Retinal pigment epithelial cell (primary cell): ENCODE results near the gene ATOX1.

Experiments
- DNase-seq: peaks from one replicate; pipeline ENCODE4 v3.0.0-alpha.2; 2010; ENCODE audit warnings: low read depth
- H3K4me3 ChIP-seq: 2 replicates; pipeline ENCODE4 v1.5.1; 2011; ENCODE audit warnings: mild to moderate bottlenecking, low read length, control low read depth, moderate library complexity
- TF ChIP-seq, protein P1 (sequence below): conservative IDR thresholded peaks from 2 replicates; pipeline ENCODE4 v1.5.1; 2011; ENCODE audit warnings: low read depth, low read length, control low read depth, inconsistent platforms

Gene ATOX1

DNA sequence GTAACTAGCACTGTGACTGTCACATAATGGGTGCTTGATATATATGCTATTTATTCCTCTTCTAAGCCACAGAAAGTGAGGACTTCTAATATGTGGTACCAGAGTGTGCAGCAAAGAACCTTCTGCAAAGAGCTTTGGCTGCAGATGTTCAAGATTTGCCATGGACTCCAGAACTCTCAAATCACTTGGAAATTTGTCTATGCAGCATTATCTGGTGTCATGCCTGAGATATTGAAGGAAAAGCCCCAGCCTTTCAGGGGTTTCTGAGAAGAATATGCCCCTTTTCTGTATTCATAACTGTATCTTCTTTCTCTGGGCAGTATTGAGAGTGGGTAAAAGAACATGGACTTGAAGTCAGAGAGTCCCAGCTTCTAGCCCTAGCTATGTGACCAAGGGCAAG, 8.5 kb upstream of the ATOX1 start:
- TF ChIP-seq, protein P1, sequence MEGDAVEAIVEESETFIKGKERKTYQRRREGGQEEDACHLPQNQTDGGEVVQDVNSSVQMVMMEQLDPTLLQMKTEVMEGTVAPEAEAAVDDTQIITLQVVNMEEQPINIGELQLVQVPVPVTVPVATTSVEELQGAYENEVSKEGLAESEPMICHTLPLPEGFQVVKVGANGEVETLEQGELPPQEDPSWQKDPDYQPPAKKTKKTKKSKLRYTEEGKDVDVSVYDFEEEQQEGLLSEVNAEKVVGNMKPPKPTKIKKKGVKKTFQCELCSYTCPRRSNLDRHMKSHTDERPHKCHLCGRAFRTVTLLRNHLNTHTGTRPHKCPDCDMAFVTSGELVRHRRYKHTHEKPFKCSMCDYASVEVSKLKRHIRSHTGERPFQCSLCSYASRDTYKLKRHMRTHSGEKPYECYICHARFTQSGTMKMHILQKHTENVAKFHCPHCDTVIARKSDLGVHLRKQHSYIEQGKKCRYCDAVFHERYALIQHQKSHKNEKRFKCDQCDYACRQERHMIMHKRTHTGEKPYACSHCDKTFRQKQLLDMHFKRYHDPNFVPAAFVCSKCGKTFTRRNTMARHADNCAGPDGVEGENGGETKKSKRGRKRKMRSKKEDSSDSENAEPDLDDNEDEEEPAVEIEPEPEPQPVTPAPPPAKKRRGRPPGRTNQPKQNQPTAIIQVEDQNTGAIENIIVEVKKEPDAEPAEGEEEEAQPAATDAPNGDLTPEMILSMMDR: no peak
- no peak for DNase-seq
- H3K4me3 ChIP-seq: no peak overlapping the region

DNA sequence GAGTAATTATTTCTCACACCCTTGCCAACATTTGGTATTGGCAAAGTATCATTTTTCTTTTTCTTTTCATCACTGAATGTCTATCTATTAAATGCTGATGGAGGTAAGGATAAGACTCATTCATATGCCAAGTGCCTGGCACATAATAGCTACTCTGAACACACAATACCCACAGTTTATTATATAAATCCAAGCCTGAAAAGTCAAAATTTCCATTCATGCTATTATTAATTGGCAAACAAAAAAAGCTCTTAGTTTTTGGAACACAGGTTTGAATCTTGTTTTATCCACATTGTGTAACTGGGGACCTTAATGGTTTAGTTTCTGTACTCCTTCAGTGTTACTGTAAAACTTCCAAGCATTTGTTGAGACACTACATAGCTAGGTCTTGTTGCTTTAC, 6.4 kb upstream of the ATOX1 start:
- TF ChIP-seq, protein P1: no peak
- H3K4me3 ChIP-seq: no peak overlapping the region
- DNase-seq: no peak

DNA sequence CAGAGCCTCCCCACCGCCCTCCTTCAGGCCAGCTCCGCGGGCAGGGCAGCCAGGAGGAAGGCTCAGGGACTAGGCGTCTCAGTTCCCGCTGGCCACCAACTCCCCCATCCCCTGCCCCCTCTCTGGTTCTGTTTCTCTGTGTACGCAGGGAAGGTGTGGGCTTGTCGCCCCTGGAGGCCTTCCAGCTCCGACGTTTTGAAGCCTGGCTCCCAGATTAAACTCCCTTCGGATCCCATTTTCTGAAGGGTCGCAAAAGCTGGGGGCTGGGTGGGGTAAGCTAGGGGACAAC, 346 bp downstream of the ATOX1 start:
- TF ChIP-seq, protein P1: no peak
- H3K4me3 ChIP-seq: peak overlapping the region; percentile 91
- DNase-seq: no peak

DNA sequence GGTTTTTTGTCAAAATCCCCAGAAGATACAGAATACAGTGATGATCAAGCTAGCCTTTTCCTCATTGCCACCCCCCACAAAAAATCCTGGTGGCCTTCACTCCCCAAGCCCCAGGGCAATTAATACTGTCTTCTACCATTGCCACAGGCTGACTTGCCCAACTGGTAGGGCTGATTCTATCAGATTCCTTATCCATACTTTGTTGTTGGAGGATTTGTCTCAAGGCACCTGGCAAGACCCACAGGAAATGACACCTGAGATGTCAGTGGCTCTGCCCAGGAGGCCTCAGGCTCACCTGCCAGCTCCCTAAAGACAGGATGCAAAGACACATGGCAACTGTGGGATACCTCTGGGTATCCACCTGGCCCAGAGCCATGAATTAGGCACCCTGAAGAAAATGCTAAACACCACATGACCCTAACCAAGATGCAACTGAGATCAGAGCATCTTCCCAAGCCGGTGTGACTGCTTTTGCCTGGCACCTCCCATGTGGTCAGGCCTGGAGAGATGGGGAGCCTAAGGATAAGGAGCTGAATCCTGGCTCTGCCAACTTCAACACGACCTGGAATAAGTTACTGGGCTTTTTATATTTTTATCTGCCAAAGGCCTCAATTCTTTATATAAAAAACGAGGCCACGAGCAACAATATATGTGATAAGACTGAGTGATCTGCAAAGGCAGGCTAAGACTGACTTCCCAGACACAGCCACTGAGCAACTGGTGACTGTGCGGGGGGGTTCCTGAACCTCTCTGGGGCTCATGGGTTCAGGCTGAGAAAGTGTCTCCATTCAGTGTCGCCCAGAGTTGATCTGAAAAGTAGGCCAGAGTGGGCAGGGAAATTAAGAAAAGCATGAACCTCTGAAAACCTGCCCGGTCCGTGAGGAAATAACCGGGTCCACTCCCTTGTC, 944 bp downstream of the ATOX1 start:
- peak overlapping the region; percentile 91 for H3K4me3 ChIP-seq
- TF ChIP-seq, protein P1: no peak
- DNase-seq: no peak

DNA sequence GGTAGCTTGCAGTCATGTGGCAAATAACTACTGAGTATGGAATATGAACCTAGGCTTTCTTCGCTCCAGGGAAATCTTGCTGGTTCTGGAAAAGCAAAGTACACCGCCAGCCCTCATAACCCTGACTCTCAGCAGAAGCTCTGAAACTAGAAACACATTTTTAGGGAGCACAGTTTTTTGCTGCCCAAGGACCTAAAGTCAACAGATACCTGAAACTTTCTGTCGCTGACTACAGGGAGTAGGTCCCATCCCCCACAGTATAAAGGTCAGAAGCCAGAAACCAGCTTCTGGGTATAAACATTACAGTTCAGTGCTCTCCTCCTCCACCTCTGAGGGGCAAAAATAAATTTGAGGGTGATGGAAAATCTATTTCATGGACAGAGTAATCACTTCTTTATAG, 3.0 kb downstream of the ATOX1 start:
- TF ChIP-seq, protein P1: no peak
- no peak for DNase-seq
- no peak overlapping the region for H3K4me3 ChIP-seq

DNA sequence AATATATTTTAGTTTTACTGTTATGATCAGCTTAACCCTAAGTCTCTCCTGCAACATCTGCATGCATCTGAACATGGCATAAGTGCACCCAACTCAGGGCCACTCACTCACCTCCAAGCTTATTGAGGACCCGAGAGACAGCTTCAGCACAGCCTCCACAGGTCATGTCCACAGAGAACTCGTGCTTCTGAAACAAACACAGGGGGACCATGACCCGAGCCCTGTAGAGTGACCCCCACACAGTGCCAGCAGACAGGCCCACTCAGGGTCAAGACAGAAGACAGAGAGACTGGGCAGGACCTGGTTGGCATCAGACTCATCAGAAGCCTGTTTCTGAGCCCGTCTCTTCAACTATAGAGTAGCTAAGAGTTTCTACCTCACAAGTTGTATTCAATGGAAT, 6.8 kb downstream of the ATOX1 start:
- no peak overlapping the region for H3K4me3 ChIP-seq
- TF ChIP-seq, protein P1: no peak
- DNase-seq: no peak

DNA sequence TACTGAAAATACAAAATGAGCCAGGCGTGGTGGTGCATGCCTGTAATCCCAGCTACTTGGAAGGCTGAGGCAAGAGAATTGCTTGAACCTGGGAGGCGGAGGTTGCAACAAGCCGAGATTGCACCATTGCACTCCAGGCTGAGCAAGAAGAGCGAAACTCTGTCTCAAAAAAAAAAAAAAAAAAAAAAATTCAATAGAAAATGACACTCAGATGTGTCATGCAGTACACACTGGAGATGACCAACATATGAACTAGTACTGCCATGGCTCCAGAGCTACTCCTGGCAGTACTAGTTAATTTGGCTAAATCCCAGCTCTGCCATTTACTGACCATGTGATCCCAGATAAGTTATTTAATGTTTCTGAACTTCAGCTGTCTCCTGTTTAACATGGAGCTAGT, 7.3 kb downstream of the ATOX1 start:
- DNase-seq: no peak
- H3K4me3 ChIP-seq: no peak overlapping the region
- TF ChIP-seq, protein P1: no peak
